ENCODE results near the gene THAP6. TPM values are rescaled to one million over a fixed set of nuclear protein-coding genes. Genes with fewer than 3 reads are reported as not detected.

THAP6 gene
- total and polyA plus RNA-seq, 2 donors (not counting 3 experiments of a cell fraction or from before 2014, with no cell fraction given): 2.1 to 6.8 TPM

DNA sequence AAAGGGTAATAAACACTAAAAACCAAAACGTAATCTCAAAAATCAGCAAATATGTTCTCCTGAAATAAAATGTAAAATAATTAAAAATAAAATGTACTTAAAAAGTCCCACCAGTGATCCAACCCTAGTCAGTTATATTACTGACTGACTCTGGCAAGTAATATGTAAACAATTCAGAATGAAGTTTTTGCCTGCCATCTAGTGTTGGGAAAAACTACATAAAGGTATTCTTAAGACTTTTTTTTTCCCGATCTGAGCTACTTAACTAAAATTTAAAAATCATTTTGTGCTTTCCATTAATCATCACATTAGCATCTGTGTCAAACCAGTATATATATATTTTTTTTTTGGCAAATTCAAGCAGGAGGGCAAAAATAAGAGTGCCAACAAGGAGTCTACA, 24.1 kb upstream of the THAP6 start:
- Histone ChIP-seq H2AFZ (ENCODE audit: low read depth, low read length) (no peak overlapping the region), H3K9me3 (replicated peaks; ENCODE audit: control insufficient read depth, insufficient read depth, low read length) (no peaks in the 10 kb centered on the region), H3K9me1 (replicated peaks; ENCODE audit: control insufficient read depth, extremely low read depth, insufficient read depth, low read length) (no peaks in the 10 kb centered on the region), H3K9ac (replicated peaks; ENCODE audit: extremely low read depth, insufficient read depth, low read length) (no peak overlapping the region), H3K4me2 (ENCODE audit: insufficient read depth, low read length) (no peak overlapping the region), H3K27me3 (ENCODE audit: control insufficient read depth in 2 of 2, insufficient read depth in 2 of 2, low read length in 2 of 2) (no peaks in the 10 kb centered on the region), H3K36me3 (ENCODE audit: control insufficient read depth in 2 of 2, extremely low read depth in 1 of 2, insufficient read depth in 2 of 2, low read length in 2 of 2) (peaks cover 2 to 10% of the 10 kb centered on the region in 2 experiments), H3K4me1 (ENCODE audit: control insufficient read depth, extremely low read depth, insufficient read depth, low read length) (no peaks in the 10 kb centered on the region), H3K27ac (ENCODE audit: insufficient read depth, low read depth, low read length) (no peak overlapping the region), H3K79me2 (ENCODE audit: control insufficient read depth, insufficient read depth, low read length) (no peaks in the 10 kb centered on the region), H3K4me3 (replicated peaks in 1 of 3; ENCODE audit: insufficient read depth in 1 of 3, low read depth in 1 of 3, low read length in 3 of 3) (no peak overlapping the region), H4K20me1 (replicated peaks; ENCODE audit: control insufficient read depth, extremely low read depth, insufficient read depth, low read length) (no peaks in the 10 kb centered on the region)
- DNase-seq (ENCODE audit: low read depth, low spot score) (peak; percentile 23), FAIRE-seq (no peak)
- no TSS peak for BruUV-seq (replicated peaks)
- dilution Hi-C loops (cut with MboI; ENCODE audit: extremely low pct_ligation_motif_present, low sequenced_read_pairs) (no loop called here), intact Hi-C loops (cut with micrococcal nuclease) (loop anchor here (5.0 kb wide), 1 partner anchor 558 kb away; the partner anchor contains the start of gene PARM1)
- ChIA-PET POLR2A (interaction anchor here (0.6 kb wide), 1 partner anchor 1585 kb away, joined by 3 read pairs; the partner anchor contains the start of gene CCNI), CTCF (interaction anchor here (0.6 to 1.6 kb wide), 9 partner anchors 9 to 1170 kb away, joined by 3 to 11 read pairs (median 5); partner anchors contain the start of genes PARM1, RCHY1 and THAP6)
- TF ChIP-seq FOS (IDR thresholded peaks at IDR 0.05; ENCODE audit: borderline replicate concordance, insufficient read depth, low read length): no peak
- TF ChIP-seq EZH2 (IDR thresholded peaks at IDR 0.05; ENCODE audit: borderline replicate concordance, low read depth, low read length, severe bottlenecking): no peak
- no peak for TF ChIP-seq POLR2A (IDR thresholded peaks at IDR 0.05; ENCODE audit: low read depth, low read length)
- TF ChIP-seq JUN (IDR thresholded peaks at IDR 0.05; ENCODE audit: borderline replicate concordance, insufficient read depth, insufficient read length, low read depth): no peak
- TF ChIP-seq, protein P1, sequence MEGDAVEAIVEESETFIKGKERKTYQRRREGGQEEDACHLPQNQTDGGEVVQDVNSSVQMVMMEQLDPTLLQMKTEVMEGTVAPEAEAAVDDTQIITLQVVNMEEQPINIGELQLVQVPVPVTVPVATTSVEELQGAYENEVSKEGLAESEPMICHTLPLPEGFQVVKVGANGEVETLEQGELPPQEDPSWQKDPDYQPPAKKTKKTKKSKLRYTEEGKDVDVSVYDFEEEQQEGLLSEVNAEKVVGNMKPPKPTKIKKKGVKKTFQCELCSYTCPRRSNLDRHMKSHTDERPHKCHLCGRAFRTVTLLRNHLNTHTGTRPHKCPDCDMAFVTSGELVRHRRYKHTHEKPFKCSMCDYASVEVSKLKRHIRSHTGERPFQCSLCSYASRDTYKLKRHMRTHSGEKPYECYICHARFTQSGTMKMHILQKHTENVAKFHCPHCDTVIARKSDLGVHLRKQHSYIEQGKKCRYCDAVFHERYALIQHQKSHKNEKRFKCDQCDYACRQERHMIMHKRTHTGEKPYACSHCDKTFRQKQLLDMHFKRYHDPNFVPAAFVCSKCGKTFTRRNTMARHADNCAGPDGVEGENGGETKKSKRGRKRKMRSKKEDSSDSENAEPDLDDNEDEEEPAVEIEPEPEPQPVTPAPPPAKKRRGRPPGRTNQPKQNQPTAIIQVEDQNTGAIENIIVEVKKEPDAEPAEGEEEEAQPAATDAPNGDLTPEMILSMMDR (IDR thresholded peaks at IDR 0.05; ENCODE audit: extremely low read depth in 1 of 2, insufficient read depth in 1 of 2, low read depth in 1 of 2, low read length in 2 of 2): no peak
- no peak for TF ChIP-seq MYC (IDR thresholded peaks at IDR 0.05; ENCODE audit: low read depth, low read length)
- TF ChIP-seq, protein P2, sequence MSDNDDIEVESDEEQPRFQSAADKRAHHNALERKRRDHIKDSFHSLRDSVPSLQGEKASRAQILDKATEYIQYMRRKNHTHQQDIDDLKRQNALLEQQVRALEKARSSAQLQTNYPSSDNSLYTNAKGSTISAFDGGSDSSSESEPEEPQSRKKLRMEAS (IDR thresholded peaks at IDR 0.05; ENCODE audit: insufficient read depth, insufficient read length): no peak
- TF ChIP-seq POLR2AphosphoS5 (IDR thresholded peaks at IDR 0.05; ENCODE audit: insufficient read depth, low read depth, low read length): no peak
- no peak for TF ChIP-seq GATA2 (IDR thresholded peaks at IDR 0.05; ENCODE audit: insufficient read depth, insufficient read length, low read depth, low read length)

All from endothelial cell of umbilical vein (primary cell).